Brain microvascular endothelial cell (primary cell): ENCODE data around the gene ECI1.

ENCODE experiments used
- DNase-seq: peaks from one replicate; pipeline ENCODE4 v3.0.0-alpha.2; 2020
- H3K27ac ChIP-seq: fragments of 250-450 bp; sonication (Bioruptor Pico); 2 replicates; pipeline ENCODE4 v1.5.1; 2020; ENCODE audit warnings: mild to moderate bottlenecking, moderate library complexity
- H3K27me3 ChIP-seq: fragments of 250-450 bp; sonication (Bioruptor Pico); replicated peaks from 2 replicates; pipeline ENCODE4 v1.5.1; 2020; ENCODE audit warnings: mild to moderate bottlenecking
- H3K36me3 ChIP-seq: fragments of 250-450 bp; sonication (Bioruptor Pico); replicated peaks from 2 replicates; pipeline ENCODE4 v1.5.1; 2020; ENCODE audit warnings: mild to moderate bottlenecking
- H3K4me3 ChIP-seq: 2 replicates; pipeline ENCODE4 v1.5.1; 2011; ENCODE audit warnings: low read depth, mild to moderate bottlenecking, control low read depth, low read length, moderate library complexity
- CTCF ChIP-seq: IDR thresholded peaks from 2 replicates; pipeline ENCODE4 v1.5.1; 2011; ENCODE audit warnings: low read depth, mild to moderate bottlenecking, moderate library complexity, low read length, control low read depth, inconsistent platforms; ENCODE audit errors: missing control alignments
- in situ Hi-C: cut with HindIII; loops from 2 replicates; pipeline ENCODE4 v1.10.0; 2017; ENCODE audit warnings: low sequenced_read_pairs, low pct_ligation_motif_present

ECI1 gene

GRCh38 chr16:2296661-2297505 is 45.5 kb upstream of the ECI1 start:
- Histone ChIP-seq H3K27ac (no peak overlapping the region), H3K27me3 (no peaks in the 10 kb centered on the region), H3K36me3 (no peaks in the 10 kb centered on the region), H3K4me3 (no peak overlapping the region)
- DNase-seq: no peak
- in situ Hi-C loops: no loop called here
- peak; percentile 60 for TF ChIP-seq CTCF

GRCh38 chr16:2295056-2295798 is 43.8 kb upstream of the ECI1 start:
- H3K27ac ChIP-seq: no peak overlapping the region
- H3K4me3 ChIP-seq: no peak overlapping the region
- no peaks in the 10 kb centered on the region for H3K36me3 ChIP-seq
- TF ChIP-seq CTCF: no peak
- in situ Hi-C loops: no loop called here
- no peaks in the 10 kb centered on the region for H3K27me3 ChIP-seq
- no peak for DNase-seq

- Histone ChIP-seq H3K27me3 (no peaks in the 10 kb centered on the region), H3K36me3 (no peaks in the 10 kb centered on the region), H3K27ac (no peak overlapping the region), H3K4me3 (no peak overlapping the region)
- in situ Hi-C loops: no loop called here
- DNase-seq: no peak
- TF ChIP-seq CTCF: no peak
These were observed 40.8 kb upstream of the ECI1 start for GRCh38 chr16:2292221-2292620.

- no peaks in the 10 kb centered on the region for H3K27me3 ChIP-seq
- H3K36me3 ChIP-seq: no peaks in the 10 kb centered on the region
- DNase-seq: no peak
- TF ChIP-seq CTCF: no peak
- no peak overlapping the region for H3K27ac ChIP-seq
- in situ Hi-C loops: no loop called here
- no peak overlapping the region for H3K4me3 ChIP-seq
These were observed 37.9 kb upstream of the ECI1 start for GRCh38 chr16:2289282-2289681.

- no peak overlapping the region for H3K27ac ChIP-seq
- no peak overlapping the region for H3K4me3 ChIP-seq
- H3K27me3 ChIP-seq: no peaks in the 10 kb centered on the region
- H3K36me3 ChIP-seq: no peaks in the 10 kb centered on the region
- in situ Hi-C loops: no loop called here
- no peak for DNase-seq
- TF ChIP-seq CTCF: no peak
These were observed 37.3 kb upstream of the ECI1 start for GRCh38 chr16:2288726-2289125.
